Measurements from ENCODE around the gene IQGAP2. TPM values are rescaled to one million over a fixed set of nuclear protein-coding genes. Genes with fewer than 3 reads are reported as not detected.
A peak's percentile ranks its signal among the peaks of the same experiment; 100 is the strongest.

The IQGAP2 gene
- total RNA-seq, 1 donor from 2014 or later = not detected

DNA sequence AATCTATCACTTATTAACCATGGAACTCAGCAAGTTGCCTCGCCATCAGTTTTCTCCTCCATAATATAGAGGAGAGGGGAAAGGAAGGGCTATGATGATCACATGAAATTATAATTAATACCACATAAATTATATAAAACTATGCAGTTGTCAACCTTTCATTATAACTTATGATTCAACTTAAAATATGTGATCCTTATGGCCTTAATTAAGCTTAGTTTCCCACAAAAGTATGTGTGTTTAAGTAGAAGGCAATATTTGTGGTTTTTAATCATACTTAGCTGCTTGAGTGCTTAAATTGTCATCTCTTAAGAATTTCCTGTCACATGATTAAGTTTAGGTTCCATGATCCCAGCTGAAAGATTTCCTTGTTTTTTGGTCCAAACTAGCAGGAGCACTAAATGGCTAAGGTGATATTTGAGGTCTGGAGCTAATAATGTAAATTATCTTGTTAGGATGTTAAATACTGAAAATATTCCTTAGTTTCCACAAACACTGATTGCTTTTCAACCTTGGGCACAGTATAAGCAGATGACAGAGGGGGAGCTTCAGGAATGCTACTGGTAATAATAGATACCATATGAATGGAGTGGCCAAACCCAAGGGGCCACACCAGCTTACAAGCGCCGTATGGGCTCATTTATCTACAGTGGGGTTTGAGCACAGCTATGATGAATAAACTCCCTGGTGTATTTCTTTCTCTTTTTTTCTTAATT lies 286.4 kb downstream of the IQGAP2 start:
- no peak for TF ChIP-seq CTCF (IDR thresholded peaks at IDR 0.05; ENCODE audit: insufficient read depth, low read length, severe bottlenecking)
- H3K4me3 ChIP-seq (ENCODE audit: low read depth, low read length) = no peak overlapping the region
- H3K27me3 ChIP-seq (ENCODE audit: control insufficient read depth, insufficient read depth, low read length) = no peaks in the 10 kb centered on the region
- DNase-seq (ENCODE audit: low read depth) = peak; percentile 93
- no peaks in the 10 kb centered on the region for H3K36me3 ChIP-seq (ENCODE audit: control insufficient read depth, insufficient read depth, low read length)
- no peak for FAIRE-seq

- no peaks in the 10 kb centered on the region for H3K27me3 ChIP-seq (ENCODE audit: control insufficient read depth, insufficient read depth, low read length)
- no peaks in the 10 kb centered on the region for H3K36me3 ChIP-seq (ENCODE audit: control insufficient read depth, insufficient read depth, low read length)
- TF ChIP-seq CTCF (IDR thresholded peaks at IDR 0.05; ENCODE audit: insufficient read depth, low read length, severe bottlenecking) = no peak
- FAIRE-seq = no peak
- no peak overlapping the region for H3K4me3 ChIP-seq (ENCODE audit: low read depth, low read length)
- DNase-seq (ENCODE audit: low read depth) = no peak
Observed at GRCh38 chr5:76690037-76690679, 287.1 kb downstream of the IQGAP2 start.

- Histone ChIP-seq H3K36me3 (ENCODE audit: control insufficient read depth, insufficient read depth, low read length) (no peaks in the 10 kb centered on the region), H3K4me3 (ENCODE audit: low read depth, low read length) (no peak overlapping the region), H3K27me3 (ENCODE audit: control insufficient read depth, insufficient read depth, low read length) (no peaks in the 10 kb centered on the region)
- TF ChIP-seq CTCF (IDR thresholded peaks at IDR 0.05; ENCODE audit: insufficient read depth, low read length, severe bottlenecking) = no peak
- peak; percentile 50 for DNase-seq (ENCODE audit: low read depth)
- FAIRE-seq = peak; percentile 79
Observed at GRCh38 chr5:76690704-76691466, 287.8 kb downstream of the IQGAP2 start.

DNA sequence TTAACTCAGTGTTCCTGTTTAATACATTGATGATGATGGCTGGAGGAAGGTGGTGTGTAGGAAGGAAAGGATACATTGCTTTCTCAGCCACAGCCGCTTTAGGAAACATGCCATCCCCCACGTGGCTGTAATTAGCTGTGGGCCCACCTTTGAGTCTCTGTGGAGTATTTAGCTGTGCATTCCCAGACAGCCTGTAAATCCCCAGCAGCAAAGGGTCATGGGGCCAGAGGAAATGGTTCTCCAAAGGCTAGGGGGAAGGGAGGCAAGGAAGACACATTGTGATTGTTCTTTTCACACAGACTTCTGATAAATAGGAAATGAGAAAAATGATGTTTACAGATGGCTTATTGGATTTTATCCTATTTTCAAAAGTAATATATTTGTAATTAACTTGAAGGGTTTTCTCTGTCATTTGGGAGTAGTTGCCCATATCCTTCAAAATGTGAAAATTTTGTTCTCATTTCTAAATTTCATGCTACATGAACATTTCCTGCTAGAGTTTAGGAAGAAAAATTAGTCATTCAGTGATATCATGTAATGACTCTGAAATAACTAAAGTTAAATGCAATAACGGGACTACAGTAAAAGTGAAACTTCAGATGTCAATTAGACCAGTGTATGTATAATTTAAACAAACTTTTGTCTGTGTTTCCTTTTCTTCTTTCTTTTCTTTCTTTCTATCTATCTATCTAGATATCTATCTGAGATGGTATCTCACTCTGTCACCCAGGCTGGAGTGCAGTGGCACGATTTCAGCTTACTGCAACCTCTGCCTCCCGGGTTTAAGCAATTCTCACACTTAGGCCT lies 288.6 kb downstream of the IQGAP2 start:
- no peak for TF ChIP-seq CTCF (IDR thresholded peaks at IDR 0.05; ENCODE audit: insufficient read depth, low read length, severe bottlenecking)
- FAIRE-seq (no peak), DNase-seq (ENCODE audit: low read depth) (peak; percentile 30)

DNA sequence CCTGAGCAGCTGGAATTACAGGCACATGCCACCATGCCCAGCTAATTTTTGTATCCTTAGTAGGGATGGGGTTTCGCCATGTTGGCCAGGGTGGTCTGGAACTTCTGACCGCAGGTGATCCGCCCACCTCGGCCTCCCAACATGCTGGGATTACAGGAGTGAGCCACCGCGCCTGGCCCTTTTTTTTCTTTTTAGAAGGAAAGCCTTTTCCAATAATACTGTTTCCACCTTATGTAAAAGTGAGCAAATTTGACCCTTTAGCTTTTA lies 289.1 kb downstream of the IQGAP2 start:
- Histone ChIP-seq H3K36me3 (ENCODE audit: control insufficient read depth, insufficient read depth, low read length) (no peaks in the 10 kb centered on the region), H3K4me3 (ENCODE audit: low read depth, low read length) (no peak overlapping the region), H3K27me3 (ENCODE audit: control insufficient read depth, insufficient read depth, low read length) (no peaks in the 10 kb centered on the region)
- no peak for DNase-seq (ENCODE audit: low read depth)
- no peak for FAIRE-seq
- TF ChIP-seq CTCF (IDR thresholded peaks at IDR 0.05; ENCODE audit: insufficient read depth, low read length, severe bottlenecking) = no peak

More for the DNA sequence above, 288.6 kb downstream of the IQGAP2 start:
- H3K36me3 ChIP-seq (ENCODE audit: control insufficient read depth, insufficient read depth, low read length) = no peaks in the 10 kb centered on the region
- H3K4me3 ChIP-seq (ENCODE audit: low read depth, low read length) = no peak overlapping the region
- H3K27me3 ChIP-seq (ENCODE audit: control insufficient read depth, insufficient read depth, low read length) = no peaks in the 10 kb centered on the region
